Superior temporal gyrus (tissue), 1 donor: Measurements from ENCODE around the gene TPT1.
A peak's percentile ranks its signal among the peaks of the same experiment; 100 is the strongest.
"Not testable (repeated sequence)": the region's sequence is repeated elsewhere in the genome, so short reads cannot be mapped to it uniquely, and the experiment has no call there.

Experiments used
- DNase-seq: peaks from one replicate; pipeline ENCODE4 v3.0.0-alpha.2; 2016; ENCODE audit errors: extremely low spot score

Gene TPT1

GRCh38 chr13:45341034-45341798 is at the start of gene TPT1:
Gene TPT1, minus strand, starts transcription at chr13:45341183. Its CDS starts 114 bp downstream, at chr13:45341069.
- DNase-seq = peak; percentile 97

GRCh38 chr13:45390348-45390747 is 49.4 kb upstream of the TPT1 start:
- not testable (repeated sequence) for DNase-seq

GRCh38 chr13:45388664-45389063 is 47.7 kb upstream of the TPT1 start:
- no peak for DNase-seq

GRCh38 chr13:45386892-45387575 is 46.1 kb upstream of the TPT1 start:
- DNase-seq = not testable (repeated sequence)

GRCh38 chr13:45385907-45386553 is 45.0 kb upstream of the TPT1 start:
- DNase-seq = no peak

- DNase-seq = no peak
These were observed 44.3 kb upstream of the TPT1 start for GRCh38 chr13:45385320-45385719.

GRCh38 chr13:45384474-45385174 is 43.6 kb upstream of the TPT1 start:
- no peak for DNase-seq

- not testable (repeated sequence) for DNase-seq
These were observed 41.8 kb upstream of the TPT1 start for GRCh38 chr13:45382739-45383138.

- DNase-seq = no peak
These were observed 40.2 kb upstream of the TPT1 start for GRCh38 chr13:45381196-45381595.

- DNase-seq = not testable (repeated sequence)
These were observed 39.7 kb upstream of the TPT1 start for GRCh38 chr13:45380708-45381107.

- not testable (repeated sequence) for DNase-seq
These were observed 38.5 kb upstream of the TPT1 start for GRCh38 chr13:45379516-45379915.

- DNase-seq = not testable (repeated sequence)
These were observed 37.8 kb upstream of the TPT1 start for GRCh38 chr13:45378786-45379185.

- not testable (repeated sequence) for DNase-seq
These were observed 36.3 kb upstream of the TPT1 start for GRCh38 chr13:45377314-45377713.

- DNase-seq = not testable (repeated sequence)
These were observed 35.7 kb upstream of the TPT1 start for GRCh38 chr13:45376651-45377050.

- DNase-seq = no peak
These were observed 33.9 kb upstream of the TPT1 start for GRCh38 chr13:45374917-45375316.

GRCh38 chr13:45373162-45373547 is 32.2 kb upstream of the TPT1 start:
- DNase-seq = no peak

GRCh38 chr13:45372189-45373161 is 31.5 kb upstream of the TPT1 start:
- DNase-seq = no peak

- peak; percentile 67 for DNase-seq
These were observed 30.0 kb upstream of the TPT1 start for GRCh38 chr13:45370922-45371406.

- no peak for DNase-seq
These were observed 28.1 kb upstream of the TPT1 start for GRCh38 chr13:45369116-45369515.

GRCh38 chr13:45368571-45368970 is 27.6 kb upstream of the TPT1 start:
- DNase-seq = no peak

- no peak for DNase-seq
These were observed 27.0 kb upstream of the TPT1 start for GRCh38 chr13:45368005-45368404.
